SKM-1 treated with dmso at 0.1 percent for 144 hours (cell line): ENCODE results near the gene PDSS2.
"Not testable (repeated sequence)": the region's sequence is repeated elsewhere in the genome, so short reads cannot be mapped to it uniquely, and the experiment has no call there.

Experiments used
- DNase-seq: peaks from one replicate; lab custom pipeline; 2025; ENCODE audit not compliant: unreplicated experiment; lab: John Stamatoyannopoulos, UW

Gene PDSS2

DNA sequence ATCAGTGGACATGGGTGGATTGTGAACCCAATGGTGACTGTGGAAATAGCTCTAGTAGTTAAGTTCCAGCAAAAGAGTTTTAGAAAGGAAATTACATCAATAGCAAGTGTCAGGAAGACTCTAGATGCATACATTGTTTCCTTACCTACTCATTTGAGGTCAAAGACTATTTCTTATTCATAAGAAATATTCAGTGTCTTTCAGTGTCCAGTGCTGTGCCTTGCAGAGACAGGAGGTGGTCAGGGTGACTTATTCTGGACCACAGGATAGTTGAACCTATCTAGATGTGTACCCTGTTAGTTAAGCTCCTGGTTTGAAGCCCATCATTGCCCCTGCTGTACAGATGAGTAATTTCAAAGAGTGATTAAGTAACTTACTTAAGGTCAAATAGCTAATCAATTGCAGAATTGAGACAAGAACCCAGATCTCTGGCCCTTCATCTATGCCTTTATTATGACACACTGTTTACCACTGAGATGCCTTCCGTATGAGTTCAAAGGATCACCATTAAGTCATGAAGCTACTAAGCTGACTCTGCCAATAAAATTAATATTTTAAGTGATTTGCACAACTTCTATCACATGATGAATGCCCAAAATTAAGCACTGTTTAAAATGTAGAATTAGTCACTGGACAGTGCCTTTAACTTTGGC lies 136.1 kb downstream of the PDSS2 start:
- DNase-seq: no peak

DNA sequence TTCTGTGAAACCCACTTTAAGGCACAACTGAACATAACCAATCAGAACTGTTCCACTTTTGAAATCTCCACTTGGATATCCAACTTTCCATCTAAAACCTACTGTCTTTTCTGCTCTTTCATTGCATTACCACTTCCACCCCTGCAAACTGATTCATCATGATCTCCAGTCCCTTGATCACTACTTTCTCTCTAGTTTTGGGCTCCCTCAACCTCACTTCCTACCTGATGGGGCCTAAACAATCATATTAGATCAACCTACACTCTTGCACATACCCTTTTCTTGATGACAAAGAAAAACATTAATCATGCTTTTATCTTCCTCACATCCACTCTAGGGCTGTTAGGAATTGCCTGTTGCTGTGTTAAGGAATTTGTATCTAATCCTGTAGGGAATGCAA lies 137.6 kb downstream of the PDSS2 start:
- DNase-seq: no peak

DNA sequence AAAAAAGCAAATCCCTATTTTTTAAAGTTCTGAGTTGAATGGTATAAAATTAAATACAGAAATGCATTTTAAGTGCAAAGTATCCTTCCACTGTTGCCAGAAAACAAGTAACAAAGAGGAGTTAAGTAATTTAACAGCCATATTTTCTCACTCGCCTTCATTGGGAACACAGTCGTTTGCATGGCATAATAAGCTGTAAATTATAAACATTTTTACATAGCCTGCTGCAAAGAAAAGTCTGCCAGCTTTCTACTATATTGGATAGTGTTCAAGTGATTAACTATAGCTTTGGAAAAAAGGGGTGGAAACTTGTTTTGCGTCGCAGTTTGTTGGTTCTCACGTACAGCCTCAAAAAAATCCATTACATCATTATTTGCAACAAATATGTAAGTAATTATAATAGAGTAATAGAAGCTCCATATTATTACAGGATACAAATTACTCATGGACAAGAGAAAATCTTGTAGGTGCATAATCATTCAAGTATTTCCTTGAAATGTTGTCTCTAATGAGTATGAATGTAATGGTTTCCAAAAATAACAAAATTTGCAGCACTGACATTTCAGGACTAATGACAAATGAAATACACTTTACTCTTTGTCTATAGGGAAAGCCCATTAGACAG lies 139.3 kb downstream of the PDSS2 start:
- DNase-seq: no peak

DNA sequence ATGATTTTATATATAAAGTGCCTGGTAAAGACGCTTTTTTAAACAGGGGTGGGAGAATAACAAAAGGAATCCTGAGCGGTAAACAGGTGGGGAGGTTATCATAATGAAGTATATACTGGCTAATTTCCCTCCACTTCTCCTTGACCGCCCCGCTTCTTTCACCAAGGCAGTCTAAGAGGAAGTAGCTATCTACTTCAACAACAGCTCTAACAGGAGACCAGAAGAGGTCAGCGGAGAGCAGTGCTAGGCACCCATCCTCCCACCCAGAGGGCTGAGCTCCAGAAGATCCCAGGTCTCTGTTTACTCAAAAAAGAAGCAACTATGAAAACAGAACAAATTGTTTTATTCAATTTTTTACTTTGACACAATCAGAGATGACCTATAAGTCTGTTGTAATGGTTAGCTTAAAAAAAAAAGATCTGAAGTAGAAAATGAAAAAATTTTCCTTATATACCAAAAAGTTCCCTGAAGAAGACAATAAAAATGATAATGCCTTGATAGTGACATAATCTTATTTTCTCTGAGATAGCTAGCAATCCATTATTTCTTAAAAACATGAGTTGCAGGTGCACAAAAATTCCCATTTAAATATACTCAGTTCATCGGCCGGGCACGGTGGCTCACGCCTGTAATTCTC lies 141.1 kb downstream of the PDSS2 start:
- DNase-seq: peak; percentile 75

DNA sequence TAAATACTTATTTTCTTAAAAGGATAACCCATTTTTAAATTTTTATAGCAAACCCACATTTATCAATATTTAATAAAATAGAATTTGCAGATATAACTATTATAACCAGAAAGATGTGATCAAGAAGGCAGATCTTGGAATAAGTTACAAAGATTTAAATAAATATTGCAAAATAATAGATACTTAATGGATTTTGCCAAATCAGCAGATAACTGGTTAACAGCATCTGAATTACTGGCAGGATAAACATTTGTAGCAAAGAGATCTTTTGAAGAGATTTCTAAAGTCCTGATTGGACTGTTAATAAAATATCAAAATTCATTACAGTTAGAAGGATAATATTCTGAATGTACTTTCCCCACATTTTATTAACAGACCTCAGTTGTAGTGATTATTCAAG lies 144.2 kb downstream of the PDSS2 start:
- no peak for DNase-seq

DNA sequence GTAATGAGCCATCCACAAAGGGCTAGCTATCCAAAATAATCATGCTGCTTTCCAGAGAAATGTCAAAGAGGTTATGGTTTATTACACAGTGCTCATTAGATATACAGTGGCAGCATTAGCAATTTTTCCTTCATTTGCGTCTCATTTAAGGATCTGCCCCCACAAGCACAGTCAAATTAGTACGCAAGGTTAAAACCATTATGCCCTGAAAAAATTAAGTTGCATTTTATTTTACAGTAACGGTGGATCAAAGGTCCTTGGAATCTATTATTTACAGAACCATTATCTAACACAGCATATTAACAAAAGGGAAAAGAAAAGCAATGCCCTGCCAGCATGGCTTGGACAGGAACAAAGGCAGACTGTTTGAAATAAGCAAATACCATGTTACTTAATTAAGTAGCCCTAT lies 144.8 kb downstream of the PDSS2 start:
- DNase-seq: no peak

DNA sequence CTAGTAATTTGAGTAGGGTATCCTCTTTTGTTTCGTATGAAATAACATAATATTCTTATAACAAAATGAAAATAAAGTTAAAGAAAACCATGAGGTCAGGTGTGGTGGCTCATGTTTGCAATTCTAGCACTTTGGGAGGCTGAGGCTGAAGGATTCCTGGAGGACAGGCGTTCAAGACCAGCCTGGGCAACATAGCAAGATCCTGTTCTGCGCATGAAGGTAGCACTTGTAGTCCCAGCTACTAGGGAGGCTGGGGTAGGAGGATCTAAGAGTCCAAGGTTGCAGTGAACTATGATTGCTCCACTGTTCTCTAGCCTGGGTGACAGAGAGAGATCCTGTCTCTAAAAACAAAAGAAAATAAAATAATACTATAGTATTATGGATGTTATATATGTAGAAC lies 145.6 kb downstream of the PDSS2 start:
- DNase-seq: no peak

DNA sequence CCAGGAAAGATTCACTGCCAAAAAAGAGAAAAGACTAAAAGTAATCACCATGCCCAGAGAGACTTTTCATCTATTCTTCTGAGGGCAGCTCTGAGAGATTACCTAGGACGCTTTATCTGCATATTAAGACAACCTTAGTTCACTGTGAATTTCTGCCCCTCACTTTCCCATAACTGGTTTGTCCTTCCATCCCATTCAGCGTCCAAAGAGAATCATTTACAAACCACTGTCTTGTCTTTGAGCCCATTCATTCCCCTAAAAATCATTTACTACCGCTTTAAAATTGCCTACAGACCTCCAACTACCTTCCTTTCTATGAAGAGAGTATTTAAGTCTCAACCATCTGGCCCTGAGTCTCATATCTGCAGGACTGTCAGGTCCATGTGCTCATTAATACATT lies 149.0 kb downstream of the PDSS2 start:
- no peak for DNase-seq

DNA sequence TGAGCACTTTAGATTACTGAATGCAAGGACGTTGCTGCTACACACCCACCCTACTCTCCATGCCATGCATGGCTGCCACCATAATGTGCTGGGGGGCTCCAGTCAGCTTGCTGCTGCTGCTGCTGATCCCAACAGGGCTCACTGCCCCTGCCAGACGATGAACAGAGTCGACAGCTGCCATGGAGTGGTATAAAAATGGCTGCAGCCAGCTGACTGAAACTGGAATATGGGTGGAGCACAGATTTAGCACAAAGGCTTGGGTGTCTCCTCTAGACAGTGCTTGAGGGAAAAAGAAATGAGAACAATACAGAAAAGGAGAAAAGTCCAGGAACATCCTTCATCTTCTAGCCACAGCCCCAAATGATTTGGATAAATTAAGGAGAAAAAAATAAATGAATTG lies 150.7 kb downstream of the PDSS2 start:
- no peak for DNase-seq

DNA sequence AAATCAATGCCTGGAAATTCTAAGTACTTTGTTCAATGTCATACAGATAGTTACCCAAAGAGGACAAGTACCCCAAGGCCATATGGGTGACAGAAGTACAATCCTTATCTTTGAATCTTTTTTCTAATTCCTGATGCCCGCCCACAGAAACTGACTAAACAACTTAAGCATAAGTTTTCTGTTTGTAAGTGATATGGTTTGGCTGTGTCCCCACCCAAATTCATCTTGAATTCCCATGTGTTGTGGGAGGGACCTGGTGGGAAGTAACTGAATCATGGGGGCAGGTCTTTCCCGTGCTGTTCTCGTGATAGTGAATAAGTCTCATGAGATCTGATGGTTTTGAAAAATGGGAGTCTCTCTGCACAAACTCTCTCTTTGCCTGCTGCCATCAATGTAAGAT lies 153.4 kb downstream of the PDSS2 start:
- DNase-seq: not testable (repeated sequence)

DNA sequence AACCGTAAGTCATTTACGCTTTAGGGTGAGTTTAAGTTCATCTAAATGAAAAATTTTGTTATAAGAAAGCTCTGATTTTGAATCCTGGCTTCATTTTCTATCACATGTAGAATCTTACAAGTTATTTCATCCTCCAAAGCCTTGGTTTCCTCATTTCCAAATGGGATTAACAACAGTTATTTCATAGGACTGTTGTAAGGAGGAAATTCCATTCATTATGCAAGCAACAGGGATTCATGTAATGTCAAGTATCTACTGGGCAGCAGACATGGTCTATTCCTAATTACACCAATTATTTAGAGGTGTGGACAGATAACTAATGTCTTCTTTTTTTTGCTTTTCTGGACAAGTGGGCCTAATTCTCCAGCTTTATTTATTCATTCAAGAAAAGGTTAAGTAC lies 154.0 kb downstream of the PDSS2 start:
- DNase-seq: no peak

DNA sequence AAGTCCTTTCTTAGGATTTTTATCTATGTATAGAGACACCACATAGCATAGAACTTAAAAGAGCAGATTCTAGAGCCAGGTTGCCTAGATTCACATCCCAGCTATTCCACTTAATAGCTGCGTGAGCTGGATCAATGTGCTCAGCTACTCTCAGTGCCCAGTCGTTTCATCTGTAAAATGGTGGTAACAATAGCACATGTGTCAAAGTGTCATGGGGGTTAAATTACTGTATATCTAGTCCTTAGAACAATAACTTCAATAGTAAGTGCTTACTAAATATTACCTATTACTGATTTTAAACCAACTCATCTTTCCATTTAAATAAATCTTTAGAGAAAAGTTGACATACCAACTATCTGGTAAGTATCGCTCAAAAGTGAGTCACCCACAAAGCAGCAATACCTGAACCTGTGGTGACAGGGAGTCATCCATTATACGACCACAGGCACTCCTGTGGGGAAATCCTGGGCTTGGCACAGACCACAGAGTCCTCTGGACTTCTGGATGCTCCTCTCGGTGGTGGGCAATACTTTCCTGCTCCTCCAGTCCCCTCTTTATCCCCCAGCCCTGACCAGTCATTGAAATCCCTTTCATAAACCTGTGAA lies 154.8 kb downstream of the PDSS2 start:
- DNase-seq: no peak

DNA sequence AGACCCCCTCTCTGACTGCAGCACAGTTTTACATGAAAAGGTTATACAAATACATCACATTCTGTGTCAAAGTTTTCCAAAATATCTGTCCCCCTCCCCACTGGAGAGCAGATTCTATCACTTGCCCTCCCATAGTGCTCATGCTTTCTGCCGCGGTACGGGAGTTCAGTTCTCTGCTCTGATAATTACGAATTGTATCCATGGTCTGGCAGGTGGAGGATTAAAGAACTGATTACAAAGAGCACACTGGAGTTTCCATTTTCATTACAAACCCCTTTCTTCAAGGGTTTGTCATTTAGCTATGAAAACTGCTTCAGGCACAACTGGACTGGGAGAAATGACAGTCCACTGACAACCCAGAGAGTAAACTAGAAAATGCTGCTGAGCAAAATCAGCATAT lies 166.0 kb downstream of the PDSS2 start:
- DNase-seq: no peak

DNA sequence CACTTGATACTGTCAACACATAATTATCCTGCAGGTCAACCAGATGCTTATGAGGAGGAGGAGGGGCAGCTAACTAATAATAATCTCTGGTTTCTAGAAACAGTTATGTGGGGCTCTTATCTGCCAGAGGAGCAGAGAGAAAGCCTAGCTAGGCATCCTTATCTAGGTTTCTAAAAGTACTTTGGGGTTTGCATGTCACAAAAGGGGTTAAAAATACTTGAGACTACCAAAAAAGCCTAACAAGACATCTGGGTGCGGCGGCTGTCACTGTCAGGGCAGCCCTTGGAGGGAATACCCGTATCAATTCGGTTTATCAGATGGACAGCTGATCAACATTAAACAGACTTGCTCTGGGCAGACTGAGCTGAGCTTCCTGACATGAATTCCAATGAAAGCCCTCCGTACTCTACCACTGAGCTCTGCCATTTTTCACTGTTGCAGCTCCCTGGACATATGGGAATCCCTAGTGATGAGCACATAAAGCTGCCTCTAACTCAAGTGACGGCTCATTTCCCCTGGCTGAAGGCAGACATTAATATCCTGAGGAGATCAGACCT lies 166.6 kb downstream of the PDSS2 start:
- no peak for DNase-seq

DNA sequence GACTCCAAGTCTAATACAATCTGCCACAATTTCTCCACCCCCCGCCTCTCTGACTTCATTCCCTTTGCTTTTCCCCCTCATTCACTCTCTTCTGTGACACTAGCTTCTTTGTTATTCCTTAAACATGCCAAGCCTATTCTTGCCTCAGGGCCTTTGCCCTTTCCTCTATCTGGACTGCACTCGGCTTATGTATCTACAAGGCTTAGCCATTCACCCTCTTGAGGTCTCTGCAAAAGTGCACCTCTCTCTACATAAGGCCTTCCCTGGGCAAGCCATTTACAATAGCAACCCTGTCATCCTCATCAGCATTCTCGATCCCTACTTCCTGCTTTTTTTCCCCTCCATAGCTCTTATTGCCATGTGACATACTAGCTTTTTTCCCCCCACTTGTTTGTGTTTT lies 168.9 kb downstream of the PDSS2 start:
- DNase-seq: no peak

DNA sequence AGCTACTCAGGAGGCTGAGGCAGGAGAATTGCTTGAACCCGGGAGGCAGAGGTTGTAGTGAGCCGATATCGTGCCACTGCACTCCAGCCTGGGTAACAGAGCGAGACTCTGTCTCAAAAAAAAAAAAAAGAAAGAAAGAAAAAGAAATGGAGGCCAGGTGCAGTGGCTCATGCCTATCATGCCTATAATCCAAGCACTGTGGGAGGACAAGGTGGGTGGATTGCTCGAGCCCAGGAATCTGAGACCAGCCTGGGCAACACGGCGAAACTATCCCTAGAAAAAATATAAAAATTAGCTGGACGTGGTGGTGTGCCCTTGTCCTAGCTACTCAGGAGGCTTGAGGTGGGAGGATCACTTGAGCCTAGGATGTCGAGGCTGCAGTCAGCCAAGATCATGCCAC lies 170.1 kb downstream of the PDSS2 start:
- DNase-seq: not testable (repeated sequence)

DNA sequence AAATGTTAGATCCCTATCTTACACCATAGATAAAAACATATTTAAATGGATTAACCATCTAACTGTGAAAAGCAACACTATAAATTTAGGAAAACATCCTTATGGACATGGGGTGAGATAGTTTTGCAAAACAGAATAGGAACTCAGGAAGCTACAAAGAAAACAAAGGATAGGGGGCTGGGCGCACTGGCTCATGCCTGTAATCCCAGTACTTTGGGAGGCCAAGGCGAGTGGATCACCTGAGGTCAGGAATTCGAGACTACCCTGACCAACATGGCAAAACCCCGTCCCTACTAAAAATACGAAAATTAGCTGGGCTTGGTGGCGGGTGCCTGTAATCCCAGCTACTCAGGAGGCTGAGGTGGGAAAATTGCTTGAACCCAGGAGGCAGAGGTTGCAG lies 173.7 kb downstream of the PDSS2 start:
- not testable (repeated sequence) for DNase-seq

DNA sequence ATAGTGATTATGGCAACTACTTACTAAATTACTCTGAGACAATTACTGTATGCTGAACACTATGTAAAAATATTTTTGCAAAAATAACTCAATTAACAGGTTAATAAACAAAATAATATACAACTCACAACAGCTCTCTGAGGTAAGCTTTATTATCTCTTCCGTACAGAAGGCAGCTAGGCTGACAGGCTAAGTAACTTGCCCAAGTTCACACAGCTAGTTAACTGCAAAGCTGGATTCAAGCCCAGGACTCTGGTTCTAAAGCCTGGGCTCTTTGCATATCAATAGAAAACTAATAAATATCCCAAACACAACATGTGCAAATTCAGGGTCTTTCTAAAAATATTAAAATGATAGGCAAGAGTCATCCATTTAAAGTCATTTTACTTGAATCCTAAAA lies 174.6 kb downstream of the PDSS2 start:
- no peak for DNase-seq

DNA sequence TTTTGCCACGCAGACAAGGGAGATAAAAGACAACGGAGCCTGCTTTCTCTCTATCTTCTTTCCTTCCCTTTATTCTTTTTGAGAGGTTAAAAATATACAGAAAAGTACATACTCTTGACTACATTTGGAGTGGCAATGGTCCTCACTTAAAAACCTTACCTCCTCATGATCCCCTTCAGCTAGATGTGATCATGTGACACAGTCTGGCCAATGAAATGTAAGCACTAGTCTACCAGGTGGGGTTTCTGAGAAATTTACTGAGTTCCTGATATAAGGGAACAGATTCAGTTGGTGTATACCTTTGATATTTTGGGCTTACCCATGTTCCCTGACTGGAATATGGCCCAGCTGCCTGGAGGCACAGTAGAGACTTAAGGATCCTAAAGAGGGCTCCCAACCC lies 178.6 kb downstream of the PDSS2 start:
- DNase-seq: no peak

DNA sequence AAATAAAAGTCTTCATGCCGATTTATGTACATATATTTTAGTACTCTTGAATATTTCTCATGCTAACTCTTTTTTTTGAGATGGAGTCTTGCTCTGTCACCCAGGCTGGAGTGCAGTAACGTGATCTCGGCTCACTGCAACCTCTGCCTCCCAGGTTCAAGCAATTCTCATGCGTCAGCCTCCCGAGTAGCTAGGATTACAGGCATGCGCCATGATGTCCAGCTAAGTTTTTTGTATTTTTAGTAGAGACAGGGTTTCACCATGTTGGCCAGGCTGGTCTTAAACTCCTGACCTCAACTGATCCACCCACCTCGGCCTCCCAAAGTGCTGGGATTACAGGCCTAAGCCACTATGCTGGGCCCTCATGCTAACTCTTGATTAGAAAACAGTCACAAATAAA lies 179.4 kb downstream of the PDSS2 start:
- not testable (repeated sequence) for DNase-seq

DNA sequence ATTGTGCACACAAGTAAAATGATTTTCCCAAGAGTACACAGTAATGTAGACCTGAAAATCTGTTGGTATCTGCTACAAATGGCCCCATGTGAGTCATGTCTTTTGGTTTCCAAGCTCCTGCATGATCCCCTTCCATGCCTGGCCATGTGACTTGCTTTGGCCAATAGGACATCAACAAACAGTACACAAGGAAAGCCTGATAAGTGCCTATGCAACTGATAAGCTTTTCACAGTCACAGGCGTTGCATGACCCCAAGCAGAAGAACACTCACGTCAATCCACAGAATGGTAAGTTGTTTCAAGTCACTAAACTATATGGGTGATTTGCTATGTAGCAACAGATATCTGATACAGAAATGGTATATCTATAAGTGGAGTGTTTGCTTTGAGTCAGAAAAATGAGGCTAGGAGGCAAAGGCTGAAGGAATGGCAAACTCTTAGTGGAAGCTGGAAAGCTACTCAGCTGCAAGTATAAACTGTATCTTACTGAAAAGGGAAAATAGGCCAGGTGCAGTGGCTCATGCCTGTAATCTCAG lies 184.0 kb downstream of the PDSS2 start:
- DNase-seq: no peak

DNA sequence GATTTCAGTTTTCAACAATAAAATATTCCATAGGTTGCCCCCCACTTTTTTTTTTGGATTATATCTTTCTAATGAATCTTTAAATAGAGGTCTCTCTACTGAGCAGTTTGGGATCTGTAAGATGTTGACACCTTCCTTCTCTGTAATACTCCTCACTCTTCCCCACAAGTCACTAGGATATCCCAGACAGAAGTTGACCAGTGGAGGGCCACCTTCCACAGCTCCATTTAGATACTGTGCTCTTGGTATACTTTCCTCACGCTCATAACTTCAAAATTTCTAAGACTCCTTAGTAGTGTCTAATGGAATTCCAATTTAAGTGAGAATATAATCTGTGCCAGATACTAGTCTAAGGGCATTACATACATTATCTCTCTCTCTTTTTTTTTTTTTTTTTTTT lies 185.1 kb downstream of the PDSS2 start:
- DNase-seq: no peak
